GM12864 (cell line): ENCODE measurements around the gene SOWAHD.
"Not testable (repeated sequence)": the region's sequence is repeated elsewhere in the genome, so short reads cannot be mapped to it uniquely, and the experiment has no call there.

Experiments
- DNase-seq: peaks from one replicate; pipeline ENCODE4 v3.0.0-alpha.2; 2011; ENCODE audit warnings: low read depth
- H3K4me3 ChIP-seq: 2 replicates; pipeline ENCODE4 v1.5.1; 2011; ENCODE audit warnings: mild to moderate bottlenecking, low read depth, low read length, control low read depth
- CTCF ChIP-seq: IDR thresholded peaks from 2 replicates; pipeline ENCODE4 v1.5.1; 2011; ENCODE audit warnings: low read depth, mild to moderate bottlenecking, moderate library complexity, low read length, control low read depth, inconsistent platforms; ENCODE audit errors: missing control alignments

SOWAHD gene

GRCh38 chrX:119801253-119802221, 43.1 kb downstream of the SOWAHD start:
- no peak overlapping the region for H3K4me3 ChIP-seq
- no peak for TF ChIP-seq CTCF
- no peak for DNase-seq

DNA sequence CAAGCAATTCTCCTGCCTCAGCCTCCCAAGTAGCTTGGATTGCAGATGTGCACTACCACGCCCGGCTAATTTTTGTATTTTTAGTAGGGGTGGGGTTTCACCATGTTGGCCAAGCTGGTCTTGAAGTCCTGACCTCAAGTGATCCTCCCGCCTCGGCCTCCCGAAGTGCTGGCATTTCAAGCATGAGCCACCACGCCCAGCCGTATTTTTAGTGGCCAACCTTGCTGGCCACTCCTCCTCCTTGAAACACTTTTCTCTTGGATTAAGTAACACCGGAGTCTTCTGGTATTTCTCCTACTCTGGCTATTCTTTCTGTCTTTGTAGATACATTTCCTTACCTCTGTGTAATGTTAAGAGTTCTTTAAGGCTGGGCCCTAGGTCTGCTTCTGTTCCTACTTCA, 44.2 kb downstream of the SOWAHD start:
- H3K4me3 ChIP-seq, result no peak overlapping the region
- DNase-seq, result no peak
- no peak for TF ChIP-seq CTCF

GRCh38 chrX:119808461-119808860, 50.1 kb downstream of the SOWAHD start:
- H3K4me3 ChIP-seq, DNase-seq: not testable (repeated sequence)

- DNase-seq, result no peak
- TF ChIP-seq CTCF, result no peak
- no peak overlapping the region for H3K4me3 ChIP-seq
Measured at GRCh38 chrX:119809185-119809666, 50.8 kb downstream of the SOWAHD start.
